AG09309 (cell line): ENCODE results near the gene ZNF410.

Experiments
- DNase-seq: peaks from one replicate; pipeline ENCODE4 v3.0.0-alpha.2; 2010; ENCODE audit warnings: low read depth
- H3K4me3 ChIP-seq: 2 replicates; pipeline ENCODE4 v1.5.1; 2011; ENCODE audit warnings: mild to moderate bottlenecking, low read depth, low read length, moderate library complexity; ENCODE audit not compliant: control insufficient read depth
- TF ChIP-seq, protein P1 (sequence below): IDR thresholded peaks from 2 replicates; pipeline ENCODE4 v1.5.1; 2011; ENCODE audit warnings: mild to moderate bottlenecking, low read depth, low read length, inconsistent platforms; ENCODE audit not compliant: insufficient read depth, control insufficient read depth; ENCODE audit errors: missing control alignments

ZNF410 gene

DNA sequence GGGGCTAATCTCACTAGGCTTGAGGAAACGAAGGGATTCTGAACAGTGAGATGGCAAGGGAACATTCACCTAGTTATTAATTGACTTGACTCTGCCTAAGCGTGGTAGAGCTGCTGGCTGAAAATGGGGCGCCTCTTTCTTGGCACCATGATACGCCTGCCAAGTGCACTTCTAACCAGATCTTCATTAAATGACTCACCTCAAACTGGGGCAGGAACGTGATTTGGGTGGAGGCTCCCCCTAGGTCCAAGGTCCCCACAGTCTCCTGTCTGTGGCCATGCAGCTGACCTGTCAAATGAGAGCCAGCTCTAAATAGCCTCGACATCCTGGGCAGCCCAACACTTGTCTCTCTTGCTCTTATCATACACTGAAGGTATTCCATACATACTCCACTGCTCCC lies 89.5 kb downstream of the ZNF410 start:
- no peak for DNase-seq
- TF ChIP-seq, protein P1, sequence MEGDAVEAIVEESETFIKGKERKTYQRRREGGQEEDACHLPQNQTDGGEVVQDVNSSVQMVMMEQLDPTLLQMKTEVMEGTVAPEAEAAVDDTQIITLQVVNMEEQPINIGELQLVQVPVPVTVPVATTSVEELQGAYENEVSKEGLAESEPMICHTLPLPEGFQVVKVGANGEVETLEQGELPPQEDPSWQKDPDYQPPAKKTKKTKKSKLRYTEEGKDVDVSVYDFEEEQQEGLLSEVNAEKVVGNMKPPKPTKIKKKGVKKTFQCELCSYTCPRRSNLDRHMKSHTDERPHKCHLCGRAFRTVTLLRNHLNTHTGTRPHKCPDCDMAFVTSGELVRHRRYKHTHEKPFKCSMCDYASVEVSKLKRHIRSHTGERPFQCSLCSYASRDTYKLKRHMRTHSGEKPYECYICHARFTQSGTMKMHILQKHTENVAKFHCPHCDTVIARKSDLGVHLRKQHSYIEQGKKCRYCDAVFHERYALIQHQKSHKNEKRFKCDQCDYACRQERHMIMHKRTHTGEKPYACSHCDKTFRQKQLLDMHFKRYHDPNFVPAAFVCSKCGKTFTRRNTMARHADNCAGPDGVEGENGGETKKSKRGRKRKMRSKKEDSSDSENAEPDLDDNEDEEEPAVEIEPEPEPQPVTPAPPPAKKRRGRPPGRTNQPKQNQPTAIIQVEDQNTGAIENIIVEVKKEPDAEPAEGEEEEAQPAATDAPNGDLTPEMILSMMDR, result no peak
- no peak overlapping the region for H3K4me3 ChIP-seq

DNA sequence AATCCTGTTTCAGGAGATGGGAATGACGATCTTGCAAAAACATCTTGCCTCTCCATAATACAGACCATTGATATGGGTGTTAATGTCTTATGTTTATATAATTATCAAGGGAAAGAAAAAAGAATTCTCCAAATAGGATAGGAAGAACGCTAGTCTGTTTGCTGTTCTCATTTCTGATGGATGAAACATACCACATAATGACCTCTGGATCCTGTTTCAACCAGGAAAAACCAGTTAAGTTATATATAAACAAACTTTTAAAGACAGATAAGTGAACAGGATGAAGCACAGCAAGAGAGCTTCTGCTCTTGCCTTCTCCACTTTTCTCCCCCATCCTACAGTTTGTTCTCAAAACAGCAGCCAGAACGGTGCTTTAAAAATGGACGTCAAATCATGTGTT lies 91.2 kb downstream of the ZNF410 start:
- no peak for DNase-seq

More for the DNA sequence above, 91.2 kb downstream of the ZNF410 start:
- no peak overlapping the region for H3K4me3 ChIP-seq
- TF ChIP-seq, protein P1, result no peak
